HEK293T (cell line): ENCODE measurements around the gene BECN2.

ENCODE experiments used
- CTCF ChIA-PET: fragments of 350-600 bp; formaldehyde crosslinking; extraction: SDS; loops from one replicate; lab custom pipeline; 2021; ENCODE audit warnings: antibody characterized with exemption, inconsistent platforms; lab: Yijun Ruan, JAX
- POLR2A ChIA-PET: fragments of 350-600 bp; formaldehyde crosslinking; extraction: SDS; loops from one replicate; lab custom pipeline; 2020; ENCODE audit warnings: antibody characterized with exemption, inconsistent platforms; lab: Yijun Ruan, JAX
- DNase-seq: peaks from one replicate; pipeline ENCODE4 v3.0.0; 2012; ENCODE audit warnings: mixed read lengths; ENCODE audit errors: extremely low spot score
- ARNT ChIP-seq: fragments of 450-650 bp; IDR thresholded peaks from 2 replicates; pipeline ENCODE4 v1.6.1; 2017; ENCODE audit warnings: mild to moderate bottlenecking
- BHLHE40 ChIP-seq: fragments of 450-650 bp; IDR thresholded peaks from 2 replicates; pipeline ENCODE4 v1.6.1; 2016; ENCODE audit warnings: mild to moderate bottlenecking, moderate library complexity, borderline replicate concordance
- CTBP1 ChIP-seq: fragments of 450-650 bp; IDR thresholded peaks from 2 replicates; pipeline ENCODE4 v1.6.1; 2016; ENCODE audit warnings: borderline replicate concordance
- ELF4 ChIP-seq: fragments of 450-650 bp; IDR thresholded peaks from 2 replicates; pipeline ENCODE4 v1.6.1; 2017; ENCODE audit warnings: antibody characterized with exemption
- FOXA1 ChIP-seq: fragments of 450-650 bp; IDR thresholded peaks from 2 replicates; pipeline ENCODE4 v1.6.1; 2016; ENCODE audit warnings: mild to moderate bottlenecking
- FOXK2 ChIP-seq: fragments of 450-650 bp; IDR thresholded peaks from 2 replicates; pipeline ENCODE4 v1.6.1; 2016; ENCODE audit warnings: mild to moderate bottlenecking
- FOXM1 ChIP-seq: fragments of 450-650 bp; IDR thresholded peaks from 2 replicates; pipeline ENCODE4 v1.6.1; 2017; ENCODE audit warnings: mild to moderate bottlenecking, borderline replicate concordance
- HDGF ChIP-seq: fragments of 450-650 bp; IDR thresholded peaks from 2 replicates; pipeline ENCODE4 v1.6.1; 2017; ENCODE audit warnings: antibody characterized with exemption, borderline replicate concordance
- L3MBTL2 ChIP-seq: fragments of 450-650 bp; conservative IDR thresholded peaks from 2 replicates; pipeline ENCODE4 v1.6.1; 2016; ENCODE audit warnings: mild to moderate bottlenecking
- LEF1 ChIP-seq: fragments of 450-650 bp; IDR thresholded peaks from 2 replicates; pipeline ENCODE4 v1.6.1; 2017; ENCODE audit warnings: mild to moderate bottlenecking, borderline replicate concordance
- NFRKB ChIP-seq: fragments of 450-650 bp; IDR thresholded peaks from 2 replicates; pipeline ENCODE4 v1.6.1; 2016; ENCODE audit warnings: mild to moderate bottlenecking, moderate library complexity
- SP1 ChIP-seq: fragments of 450-650 bp; IDR thresholded peaks from 2 replicates; pipeline ENCODE4 v1.6.1; 2017
- SUZ12 ChIP-seq: fragments of 450-650 bp; IDR thresholded peaks from 2 replicates; pipeline ENCODE4 v1.6.1; 2016; ENCODE audit warnings: mild to moderate bottlenecking
- TARDBP ChIP-seq: fragments of 450-650 bp; IDR thresholded peaks from 2 replicates; pipeline ENCODE4 v1.6.1; 2016
- ZNF384 ChIP-seq: fragments of 450-650 bp; IDR thresholded peaks from 2 replicates; pipeline ENCODE4 v1.6.1; 2016
- TF ChIP-seq, protein P1 (sequence below): fragments of 450-650 bp; IDR thresholded peaks from 2 replicates; pipeline ENCODE4 v1.6.1; 2016

BECN2 gene

DNA sequence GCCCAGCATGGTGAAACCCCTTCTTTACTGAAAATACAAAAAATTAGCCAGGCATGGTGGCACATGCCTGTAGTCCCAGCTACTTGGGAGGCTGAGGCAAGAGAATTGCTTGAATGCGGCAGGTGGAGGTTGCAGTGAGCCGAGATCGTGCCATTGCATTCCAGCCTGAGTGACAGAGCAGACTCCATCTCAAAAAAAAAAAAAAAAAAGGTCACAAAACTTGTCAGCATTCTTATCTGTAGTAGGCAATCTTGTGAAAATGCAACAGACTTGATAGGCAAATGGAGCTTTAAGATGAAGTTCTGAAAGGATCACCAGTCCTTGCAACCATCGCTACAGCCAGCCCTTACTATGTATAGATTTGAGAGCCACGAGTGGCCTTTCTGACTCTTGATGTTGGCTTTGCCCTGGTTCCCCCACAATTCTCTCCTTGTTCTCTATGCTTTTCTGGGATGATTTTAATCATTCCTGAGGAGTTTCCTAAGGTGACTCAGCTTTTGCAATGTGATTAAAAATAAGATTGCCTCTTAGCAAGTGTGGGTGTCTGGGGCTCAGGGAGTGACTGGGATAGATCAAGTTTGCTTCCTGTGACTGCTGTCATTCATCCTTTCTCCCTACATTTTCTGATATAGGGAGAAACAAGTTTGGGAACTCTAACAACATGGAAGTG lies 48.4 kb downstream of the BECN2 start:
- POLR2A ChIA-PET, result no interaction called here
- TF ChIP-seq L3MBTL2, result no peak
- TF ChIP-seq ZNF384, result 0 out of 2 replicates have a peak, but pooled peaks have one; percentile 5
- no peak for TF ChIP-seq NFRKB
- CTCF ChIA-PET, result interaction anchor here (0.6 to 1.3 kb wide), 2 partner anchors 14 to 269 kb away, joined by 3 to 6 read pairs; no protein-coding TSS in a partner anchor
- no peak for DNase-seq

DNA sequence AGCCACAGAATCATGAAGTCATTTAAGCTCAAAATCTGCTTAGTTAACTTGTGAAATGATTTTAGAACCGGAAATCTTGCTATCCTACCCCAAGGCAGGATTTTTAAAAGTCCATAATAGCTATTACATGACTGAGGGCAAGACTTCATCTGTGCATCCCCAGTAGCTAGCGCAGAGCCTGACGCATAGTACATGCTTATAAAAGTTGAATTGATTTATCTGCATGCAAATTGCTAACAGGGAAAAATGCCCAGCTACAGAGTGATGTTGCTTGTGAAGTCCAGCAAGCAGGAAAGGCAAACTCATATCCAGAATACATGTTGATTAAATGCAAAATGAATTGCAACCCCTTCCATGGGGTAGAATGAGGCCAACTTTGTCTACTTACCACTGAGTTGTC lies 49.4 kb downstream of the BECN2 start:
- ChIA-PET CTCF (interaction anchor here (0.9 to 1.3 kb wide), 2 partner anchors 9 to 15 kb away, joined by 3 to 4 read pairs; no protein-coding TSS in a partner anchor), POLR2A (no interaction called here)
- DNase-seq, result no peak
- TF ChIP-seq ZNF384 (no peak), CTBP1 (no peak), SP1 (no peak), HDGF (no peak), LEF1 (no peak), ELF4 (no peak), FOXM1 (no peak), TARDBP (no peak), BHLHE40 (no peak), FOXK2 (no peak), L3MBTL2 (no peak), SUZ12 (no peak), FOXA1 (no peak), NFRKB (no peak), ARNT (no peak)
- TF ChIP-seq, protein P1, sequence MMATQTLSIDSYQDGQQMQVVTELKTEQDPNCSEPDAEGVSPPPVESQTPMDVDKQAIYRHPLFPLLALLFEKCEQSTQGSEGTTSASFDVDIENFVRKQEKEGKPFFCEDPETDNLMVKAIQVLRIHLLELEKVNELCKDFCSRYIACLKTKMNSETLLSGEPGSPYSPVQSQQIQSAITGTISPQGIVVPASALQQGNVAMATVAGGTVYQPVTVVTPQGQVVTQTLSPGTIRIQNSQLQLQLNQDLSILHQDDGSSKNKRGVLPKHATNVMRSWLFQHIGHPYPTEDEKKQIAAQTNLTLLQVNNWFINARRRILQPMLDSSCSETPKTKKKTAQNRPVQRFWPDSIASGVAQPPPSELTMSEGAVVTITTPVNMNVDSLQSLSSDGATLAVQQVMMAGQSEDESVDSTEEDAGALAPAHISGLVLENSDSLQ, result no peak
